PC-3 (cell line): ENCODE measurements around the gene CDH11.

ENCODE experiments used
- EZH2 ChIP-seq: fragments of 300-600 bp; sonication (generic); IDR thresholded peaks from one replicate; pipeline ENCODE4 v1.6.1; 2017; ENCODE audit warnings: antibody characterized with exemption, mild to moderate bottlenecking, low read length; ENCODE audit not compliant: unreplicated experiment
- EZH2phosphoT487 ChIP-seq: fragments of 300-600 bp; sonication (generic); IDR thresholded peaks from 2 replicates; pipeline ENCODE4 v1.6.1; 2018; ENCODE audit warnings: mild to moderate bottlenecking, antibody characterized with exemption, low read length, borderline replicate concordance
- TF ChIP-seq, protein P1 (sequence below): fragments of 300-600 bp; sonication (generic); conservative IDR thresholded peaks from 2 replicates; pipeline ENCODE4 v1.5.1; 2017; ENCODE audit warnings: antibody characterized with exemption, low read depth, mild to moderate bottlenecking, low read length

DNA sequence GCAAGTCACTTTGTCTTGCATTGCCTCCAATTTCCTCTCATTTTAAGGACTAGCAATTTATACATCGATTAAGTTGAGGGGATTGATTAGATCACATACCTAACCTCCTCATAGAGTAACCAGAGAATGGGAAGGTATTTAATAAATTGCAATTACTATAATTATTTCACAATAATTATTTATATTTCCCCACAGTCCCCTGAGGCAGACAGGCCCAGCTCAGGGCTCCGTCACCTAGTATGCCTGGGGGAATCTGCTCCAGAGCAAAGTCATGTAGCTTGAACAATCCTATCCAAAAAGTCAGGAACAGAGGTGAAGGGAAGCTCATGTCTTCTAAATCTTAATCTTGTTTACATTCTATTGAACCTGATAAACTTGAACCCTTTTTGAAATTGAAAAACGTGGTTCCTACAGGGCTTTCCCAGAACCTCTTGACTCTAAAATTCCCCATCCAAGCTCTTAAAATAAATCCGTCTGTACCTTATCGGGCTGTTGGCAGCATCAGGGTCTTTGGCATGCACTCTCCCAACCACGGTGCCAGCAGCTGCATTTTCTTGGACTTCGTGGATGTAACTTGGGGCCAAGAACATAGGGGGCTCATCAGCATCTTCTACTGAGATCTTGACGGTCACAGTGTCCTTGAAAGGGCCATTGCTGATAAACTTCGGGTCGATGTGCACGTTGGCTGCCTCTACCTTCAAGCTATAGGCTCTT is 140.1 kb downstream of the CDH11 start:
- TF ChIP-seq, protein P1, sequence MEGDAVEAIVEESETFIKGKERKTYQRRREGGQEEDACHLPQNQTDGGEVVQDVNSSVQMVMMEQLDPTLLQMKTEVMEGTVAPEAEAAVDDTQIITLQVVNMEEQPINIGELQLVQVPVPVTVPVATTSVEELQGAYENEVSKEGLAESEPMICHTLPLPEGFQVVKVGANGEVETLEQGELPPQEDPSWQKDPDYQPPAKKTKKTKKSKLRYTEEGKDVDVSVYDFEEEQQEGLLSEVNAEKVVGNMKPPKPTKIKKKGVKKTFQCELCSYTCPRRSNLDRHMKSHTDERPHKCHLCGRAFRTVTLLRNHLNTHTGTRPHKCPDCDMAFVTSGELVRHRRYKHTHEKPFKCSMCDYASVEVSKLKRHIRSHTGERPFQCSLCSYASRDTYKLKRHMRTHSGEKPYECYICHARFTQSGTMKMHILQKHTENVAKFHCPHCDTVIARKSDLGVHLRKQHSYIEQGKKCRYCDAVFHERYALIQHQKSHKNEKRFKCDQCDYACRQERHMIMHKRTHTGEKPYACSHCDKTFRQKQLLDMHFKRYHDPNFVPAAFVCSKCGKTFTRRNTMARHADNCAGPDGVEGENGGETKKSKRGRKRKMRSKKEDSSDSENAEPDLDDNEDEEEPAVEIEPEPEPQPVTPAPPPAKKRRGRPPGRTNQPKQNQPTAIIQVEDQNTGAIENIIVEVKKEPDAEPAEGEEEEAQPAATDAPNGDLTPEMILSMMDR, result no peak
- TF ChIP-seq EZH2 (no peak), EZH2phosphoT487 (no peak)
